ENCODE results near the gene AFM. TPM values are rescaled to one million over a fixed set of nuclear protein-coding genes. Genes with fewer than 3 reads are reported as not detected.

AFM gene
- total RNA-seq, 1 donor from 2014 or later: not detected

DNA sequence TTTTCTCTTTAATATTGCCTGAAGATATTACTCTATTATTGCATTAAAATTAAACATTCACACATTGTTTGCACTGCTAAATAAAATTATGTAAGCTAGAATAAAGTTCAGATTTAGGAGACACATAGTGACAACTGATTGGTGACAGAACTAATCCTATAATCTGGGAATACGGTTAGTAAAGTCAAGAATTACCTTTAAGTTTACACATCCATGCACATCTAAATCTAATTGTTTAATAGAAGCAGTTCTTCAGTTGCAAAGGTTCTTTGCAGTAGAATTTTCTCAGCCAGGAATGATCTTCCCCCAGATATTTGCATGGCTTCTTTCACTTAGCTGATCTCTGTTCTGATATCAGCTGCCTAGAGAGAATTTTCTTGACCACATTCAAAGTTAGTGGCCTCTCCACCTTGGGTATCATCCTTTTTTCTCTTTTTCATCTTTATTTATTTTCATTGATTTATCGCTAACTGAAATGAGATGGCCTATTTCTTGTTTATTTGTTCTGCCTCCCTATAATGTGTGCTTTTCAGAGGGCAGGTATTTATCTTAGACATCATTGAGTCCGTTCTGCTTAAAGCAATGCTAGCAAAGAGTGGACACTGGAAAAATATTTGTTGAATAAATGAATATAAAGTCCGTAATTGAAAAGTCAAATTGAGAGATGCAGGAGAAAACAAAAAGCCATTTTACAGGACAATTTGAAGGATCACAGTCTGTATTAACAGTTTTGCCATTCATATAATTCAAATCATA, 32.9 kb upstream of the AFM start:
- no peak for DNase-seq (ENCODE audit: low read depth in 2 of 2)

DNA sequence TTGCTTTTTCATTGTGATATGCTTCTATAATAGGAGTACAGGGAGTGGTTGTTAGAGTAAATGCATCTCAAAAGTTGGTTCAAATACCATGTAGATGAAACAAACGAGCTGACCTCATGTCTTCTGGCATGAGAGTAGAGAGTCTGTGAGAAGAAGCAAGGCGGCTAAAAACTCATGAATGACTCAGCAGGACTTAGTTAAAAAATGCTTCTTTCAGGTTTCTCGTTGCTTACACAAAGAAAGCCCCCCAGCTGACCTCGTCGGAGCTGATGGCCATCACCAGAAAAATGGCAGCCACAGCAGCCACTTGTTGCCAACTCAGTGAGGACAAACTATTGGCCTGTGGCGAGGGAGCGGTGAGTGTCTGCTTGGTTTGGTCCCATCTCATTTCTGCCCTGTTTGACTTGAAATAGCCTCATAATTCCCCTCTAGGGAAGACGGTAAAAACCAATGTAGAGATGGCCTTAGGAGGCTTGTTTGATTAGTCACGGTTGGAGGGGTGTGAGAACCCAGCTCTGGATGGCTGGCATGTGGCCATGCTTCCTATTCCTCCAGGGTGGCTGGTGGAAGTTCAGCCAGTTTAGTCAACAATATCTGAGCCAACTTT, 31.0 kb upstream of the AFM start:
- DNase-seq (ENCODE audit: low read depth in 2 of 2): no peak

- no peak for DNase-seq (ENCODE audit: low read depth in 2 of 2)
Observed at GRCh38 chr4:73451404-73451803, 30.1 kb upstream of the AFM start.

- DNase-seq (ENCODE audit: low read depth in 2 of 2): no peak
Observed at GRCh38 chr4:73451981-73452747, 29.4 kb upstream of the AFM start.

DNA sequence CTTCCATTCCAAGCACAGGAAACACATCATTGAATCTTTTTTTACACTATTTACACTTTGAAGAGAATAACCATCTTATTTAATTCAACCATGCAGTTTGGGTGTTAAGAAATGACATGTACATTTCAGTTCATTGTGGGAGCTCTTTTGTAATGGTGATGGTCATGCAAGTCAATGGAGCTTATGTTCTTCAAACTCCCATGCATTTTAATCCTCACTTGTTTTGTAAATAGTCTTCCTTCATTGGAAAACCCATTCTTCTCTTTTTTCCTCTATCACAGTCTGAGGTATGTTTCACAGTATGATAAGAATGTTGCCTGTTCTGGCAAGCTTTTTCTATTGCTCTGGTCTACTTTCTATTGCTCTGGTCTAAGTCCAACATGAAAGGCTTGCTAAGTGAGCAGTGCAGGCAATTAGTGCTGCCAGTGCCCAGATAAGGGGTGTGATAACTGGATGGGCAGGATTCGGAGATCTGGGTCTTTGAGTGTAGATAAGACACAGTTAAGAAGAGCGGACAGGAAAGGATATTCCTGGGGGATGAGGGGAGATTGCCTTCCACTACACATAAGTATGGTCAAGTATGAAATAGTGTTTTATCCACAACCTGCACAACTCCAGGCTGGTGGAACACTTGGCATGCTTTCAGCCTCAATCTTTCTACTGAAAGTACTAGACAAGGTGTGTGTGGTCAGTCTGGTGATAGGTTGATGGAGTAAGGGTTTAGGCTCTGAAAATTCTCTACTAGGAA, 28.4 kb upstream of the AFM start:
- DNase-seq (ENCODE audit: low read depth in 2 of 2): no peak

DNA sequence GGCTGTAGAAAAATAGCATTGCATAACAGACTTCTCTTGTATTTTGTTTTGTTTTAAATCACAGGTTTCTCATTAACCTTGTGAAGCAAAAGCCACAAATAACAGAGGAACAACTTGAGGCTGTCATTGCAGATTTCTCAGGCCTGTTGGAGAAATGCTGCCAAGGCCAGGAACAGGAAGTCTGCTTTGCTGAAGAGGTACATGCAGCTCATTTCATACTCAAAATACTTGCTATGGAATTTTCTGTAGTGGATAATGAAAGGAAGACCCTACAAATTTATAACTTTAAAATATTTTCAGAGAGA, 27.9 kb upstream of the AFM start:
- DNase-seq (ENCODE audit: low read depth in 2 of 2): no peak

DNA sequence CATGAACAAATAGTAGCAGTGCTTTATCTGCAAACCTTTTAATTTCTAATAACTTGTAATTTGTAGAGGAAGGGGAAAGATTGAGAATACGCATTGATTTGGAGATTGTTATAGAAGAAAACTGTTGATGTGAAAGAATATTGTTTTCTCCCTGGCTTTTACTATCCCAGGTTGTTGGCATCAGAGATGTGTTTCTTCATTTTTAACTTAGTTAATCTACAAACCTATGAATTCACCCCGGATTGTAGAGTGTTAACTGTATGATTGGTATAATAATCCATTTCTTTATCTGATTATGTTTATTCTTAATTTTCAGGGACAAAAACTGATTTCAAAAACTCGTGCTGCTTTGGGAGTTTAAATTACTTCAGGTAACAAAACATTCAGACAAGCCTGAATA, 26.6 kb upstream of the AFM start:
- no peak for DNase-seq (ENCODE audit: low read depth in 2 of 2)

DNA sequence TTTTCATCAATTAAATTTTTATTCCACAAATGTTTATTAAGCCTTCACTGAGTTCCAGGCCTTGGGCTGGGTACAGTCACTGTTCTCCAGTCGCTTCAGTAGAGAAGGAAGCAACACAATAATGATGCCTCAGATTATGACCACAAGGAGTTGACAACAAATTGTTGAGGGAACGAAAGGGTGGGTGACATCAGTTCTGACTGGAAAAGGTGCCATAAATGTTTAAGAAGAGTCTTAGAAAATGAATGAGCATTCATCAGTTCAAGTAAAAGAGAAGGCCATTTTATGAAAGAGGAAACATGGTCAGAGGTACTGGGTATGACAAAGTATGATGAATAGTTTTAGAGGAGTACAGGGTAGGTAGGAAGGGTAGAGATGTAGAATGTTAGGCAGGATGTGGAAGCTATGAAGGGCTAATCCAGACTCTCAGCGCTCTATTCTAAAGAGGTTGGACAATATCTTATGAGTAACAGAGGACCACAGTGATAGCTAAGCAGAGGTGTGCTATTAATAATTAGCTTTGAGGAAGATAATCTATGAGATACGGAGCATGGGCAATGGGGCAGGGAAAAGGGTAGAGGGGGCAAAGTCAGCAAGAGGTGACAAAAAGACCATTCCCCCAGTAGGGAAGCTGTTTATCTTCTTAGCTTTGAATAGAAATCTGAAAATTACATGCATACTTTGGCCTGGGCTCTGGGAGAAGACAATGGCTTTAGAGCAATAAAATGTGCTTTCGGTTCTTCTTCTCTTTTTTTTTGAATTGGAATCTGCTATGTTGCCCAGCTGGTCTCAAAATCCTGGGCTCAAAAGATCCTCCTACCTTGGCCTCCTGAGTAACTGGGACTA, 25.1 kb upstream of the AFM start:
- DNase-seq (ENCODE audit: low read depth in 2 of 2): no peak

DNA sequence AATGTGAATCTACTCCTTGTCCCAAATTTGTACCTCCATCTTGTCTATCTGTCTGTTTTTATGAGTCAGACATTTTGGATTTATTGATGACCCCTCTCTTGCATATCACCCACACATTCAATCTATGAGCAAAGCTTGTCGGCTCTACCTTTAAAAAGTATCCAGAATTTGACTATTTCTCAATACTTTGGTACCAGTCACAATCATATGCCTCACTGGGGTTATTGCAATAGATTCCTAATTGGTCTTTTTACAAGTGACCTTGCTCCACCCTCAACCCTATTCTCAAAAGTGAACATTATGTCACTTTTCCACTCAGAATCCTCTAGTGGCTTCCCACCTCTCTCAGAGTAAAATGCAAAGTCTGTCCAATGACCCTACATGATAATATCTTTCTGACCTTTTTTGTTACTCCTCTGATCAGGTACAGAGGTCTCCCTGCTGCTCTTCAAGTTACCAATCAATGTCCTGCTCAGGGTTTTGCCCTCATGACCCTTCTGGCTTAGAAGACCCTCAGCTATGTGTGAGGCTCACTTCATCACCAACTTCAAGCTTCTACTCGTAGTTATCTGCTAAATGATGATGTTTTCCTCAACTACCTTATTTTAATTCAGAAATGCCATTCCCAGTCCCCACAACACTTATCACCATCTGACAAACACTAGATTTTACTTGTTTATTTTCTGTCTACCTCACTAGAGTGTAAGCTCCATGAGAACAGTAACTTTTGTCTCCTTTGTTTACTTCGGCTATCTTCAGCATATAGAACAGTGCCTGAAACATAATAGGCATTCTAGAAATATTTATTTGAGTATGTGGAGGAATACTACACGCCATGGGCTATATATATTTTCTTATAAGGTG, 23.1 kb upstream of the AFM start:
- DNase-seq (ENCODE audit: low read depth in 2 of 2): no peak

- no peak for DNase-seq (ENCODE audit: low read depth in 2 of 2)
Observed at GRCh38 chr4:73459048-73459421, 22.5 kb upstream of the AFM start.

GRCh38 chr4:73460913-73461522, 20.5 kb upstream of the AFM start:
- DNase-seq (ENCODE audit: low read depth in 2 of 2): no peak

- DNase-seq (ENCODE audit: low read depth in 2 of 2): no peak
Observed at GRCh38 chr4:73468170-73468569, 13.4 kb upstream of the AFM start.

DNA sequence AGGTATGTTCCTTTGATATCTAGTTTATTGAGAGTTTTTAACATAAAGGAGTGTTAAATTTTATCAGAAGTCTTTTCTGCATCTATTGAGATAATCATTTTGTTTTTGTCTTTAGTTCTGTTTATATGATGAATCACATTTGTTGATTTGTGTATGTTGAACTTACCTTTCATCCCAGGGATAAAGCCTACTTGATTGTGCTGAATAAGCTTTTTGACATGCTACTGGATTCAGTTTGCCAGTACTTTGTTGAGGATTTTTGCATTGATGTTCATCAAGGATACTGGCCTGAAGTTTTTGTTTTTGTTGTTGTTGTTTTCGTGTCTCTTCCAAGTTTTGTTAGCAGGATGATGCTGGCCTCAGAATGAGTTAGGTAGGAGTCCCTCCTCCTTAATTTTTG, 10.8 kb upstream of the AFM start:
- DNase-seq (ENCODE audit: low read depth in 2 of 2): no peak

DNA sequence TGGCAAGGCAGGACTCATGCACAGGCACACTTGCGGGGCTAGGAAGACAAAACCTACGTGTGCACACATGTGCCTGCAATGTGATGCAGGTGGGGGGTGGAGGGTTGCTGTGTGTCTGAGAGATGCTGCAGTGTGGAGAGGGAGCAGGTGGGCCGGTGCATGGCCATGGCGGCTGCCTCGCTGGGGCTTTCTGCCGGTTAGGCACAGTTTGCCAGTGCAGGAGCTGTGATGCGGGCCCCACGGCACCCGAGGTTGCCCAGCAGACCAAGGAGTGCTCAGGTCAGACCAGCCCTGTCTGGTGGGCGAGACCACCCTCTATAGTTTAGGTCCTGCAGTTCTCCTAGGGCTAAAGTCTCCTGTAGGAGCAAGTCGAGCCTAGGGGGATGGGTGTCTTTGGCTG, 4.4 kb upstream of the AFM start:
- DNase-seq (ENCODE audit: low read depth in 2 of 2): no peak

DNA sequence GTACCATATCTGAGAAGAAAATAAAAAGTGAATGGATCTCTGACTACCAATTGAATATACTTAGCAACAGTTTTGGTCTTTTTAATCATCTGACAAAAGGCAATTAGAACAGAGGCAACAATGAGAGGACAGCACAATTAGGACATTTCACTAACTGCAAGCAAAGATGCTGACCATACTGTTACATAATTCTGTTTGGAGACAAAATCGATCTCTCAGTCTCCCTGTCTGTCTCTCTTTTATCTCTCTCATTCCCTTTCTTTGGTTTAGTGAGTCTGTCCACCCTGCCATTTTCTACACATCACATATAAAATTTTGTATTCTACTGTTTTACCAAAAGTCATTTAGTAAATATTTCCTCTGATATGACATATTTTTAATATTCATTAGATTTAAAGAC, 2.2 kb upstream of the AFM start:
- no peak for DNase-seq (ENCODE audit: low read depth in 2 of 2)

GRCh38 chr4:73485085-73485484, 3.5 kb downstream of the AFM start:
- no peak for DNase-seq (ENCODE audit: low read depth in 2 of 2)

- no peak for DNase-seq (ENCODE audit: low read depth in 2 of 2)
Observed at GRCh38 chr4:73485596-73485995, 4.1 kb downstream of the AFM start.

DNA sequence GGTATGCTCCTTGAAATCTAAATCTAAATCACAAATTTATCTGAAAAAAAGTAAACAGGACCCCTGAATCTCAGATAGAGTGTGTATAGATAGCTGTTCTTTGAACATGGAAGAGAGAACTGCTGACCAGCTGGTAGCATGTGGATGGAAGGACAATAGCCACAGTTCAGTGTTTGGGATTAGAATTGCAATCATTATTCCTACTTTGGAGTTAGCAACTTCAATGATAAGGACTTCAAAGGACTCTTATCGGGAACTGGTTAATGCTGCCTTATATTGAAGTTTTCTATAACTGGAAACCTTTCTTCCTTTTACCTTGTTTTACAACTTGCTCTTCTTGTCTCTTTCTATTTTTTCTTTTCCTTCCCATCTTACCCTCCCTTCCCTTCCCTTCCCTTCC, 5.0 kb downstream of the AFM start:
- DNase-seq (ENCODE audit: low read depth in 2 of 2): no peak

GRCh38 chr4:73487233-73487632, 5.7 kb downstream of the AFM start:
- DNase-seq (ENCODE audit: low read depth in 2 of 2): no peak
